Cerebellar nuclear complex (tissue), 1 donor: ENCODE data around the gene NRXN2.
"Not testable (repeated sequence)": the region's sequence is repeated elsewhere in the genome, so short reads cannot be mapped to it uniquely, and the experiment has no call there.

Experiments
- DNase-seq, 2 experiments: peaks; one replicate each; lab custom pipeline; 2025; lab: John Stamatoyannopoulos, UW

Gene NRXN2

DNA sequence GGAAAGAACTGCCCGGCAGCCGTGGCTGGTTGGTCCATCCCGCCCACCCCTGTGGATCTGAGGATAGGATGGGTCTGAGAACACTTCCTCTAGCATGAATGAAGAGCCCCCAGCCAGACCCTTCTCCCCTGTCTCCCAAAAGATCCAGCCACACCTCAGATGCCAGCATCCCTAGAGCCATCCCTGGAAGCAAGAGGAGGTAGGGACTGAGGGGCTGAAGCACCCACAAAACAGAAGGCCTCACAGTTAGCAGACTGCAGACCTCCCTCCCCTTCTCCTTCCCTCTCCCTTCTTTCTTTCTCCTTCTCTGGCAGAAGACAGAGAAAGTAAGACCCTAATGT lies 1.7 kb downstream of the NRXN2 start:
- DNase-seq, result no peak

DNA sequence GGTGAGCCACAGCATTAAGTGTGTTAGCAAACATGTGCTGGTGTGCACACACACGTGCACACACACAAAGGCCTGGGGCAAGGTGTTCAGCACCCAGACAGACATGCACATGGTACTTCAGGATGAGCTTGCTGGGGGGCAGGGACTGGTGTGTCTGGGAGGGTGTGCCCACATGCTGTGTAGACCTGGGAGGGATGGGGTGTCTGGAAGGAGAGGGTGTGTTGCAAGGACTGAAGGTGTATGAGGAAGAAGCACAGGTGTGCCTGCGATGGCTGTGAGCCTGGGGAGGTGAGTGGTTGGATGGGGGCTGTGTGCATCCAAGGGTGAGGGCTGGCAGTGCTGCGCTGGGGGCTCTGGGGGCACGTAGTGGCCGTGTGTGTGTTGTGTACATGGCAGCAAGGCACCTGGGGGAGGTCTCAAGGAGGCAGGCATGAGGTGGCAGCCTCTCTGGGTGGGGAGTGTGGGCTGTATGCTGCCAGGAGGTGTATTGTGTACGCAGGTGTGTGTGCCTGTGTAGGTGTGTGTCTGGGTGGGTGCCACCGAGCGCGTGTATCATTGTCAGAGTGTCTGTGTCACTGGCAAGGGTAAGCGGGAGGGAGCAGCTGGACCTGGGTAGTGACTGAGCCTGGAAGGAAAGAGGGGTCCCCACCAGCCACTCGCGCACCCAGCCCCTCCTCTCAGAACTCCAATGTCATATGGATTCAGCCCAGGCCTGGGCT lies 2.2 kb downstream of the NRXN2 start:
- DNase-seq, result no peak

DNA sequence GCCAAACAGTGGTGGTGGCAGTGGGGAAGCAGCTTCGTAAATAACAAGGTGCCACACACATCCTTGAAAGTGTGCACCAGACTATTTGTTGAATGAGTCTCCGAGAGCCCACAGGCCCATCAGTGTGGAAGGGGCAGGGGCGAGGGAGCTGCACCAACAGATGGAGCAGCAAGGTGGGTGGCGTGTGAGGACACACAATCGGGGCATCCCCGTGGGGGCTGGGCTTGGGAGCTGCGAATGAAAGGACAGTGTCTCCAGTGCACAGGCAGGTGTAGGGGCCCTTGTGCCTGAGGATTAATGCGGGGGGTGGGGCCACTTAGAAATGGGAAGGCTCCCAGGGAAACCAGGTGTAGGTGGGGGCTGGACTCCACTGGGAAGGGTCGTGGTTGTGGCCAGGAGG lies 2.8 kb downstream of the NRXN2 start:
- no peak for DNase-seq

DNA sequence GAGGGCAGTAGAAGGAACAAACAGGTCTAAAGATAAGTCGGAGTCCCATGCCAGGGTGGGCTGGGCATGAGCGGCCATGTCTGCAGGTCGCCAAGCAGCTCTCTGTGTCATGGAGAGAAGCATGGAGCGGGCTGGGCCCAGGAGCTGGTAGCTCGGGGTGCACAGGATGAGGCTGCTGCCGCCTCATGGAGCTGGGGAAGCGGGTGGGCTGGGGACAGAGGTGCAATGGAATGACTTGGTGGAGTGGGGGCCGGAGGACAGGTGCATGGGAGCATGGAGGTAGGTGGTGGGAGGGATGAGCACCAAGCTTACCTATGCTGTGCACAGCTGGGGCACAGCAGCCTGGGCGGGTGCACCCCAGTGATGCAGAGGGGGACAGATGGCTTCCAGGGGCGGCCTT lies 3.6 kb downstream of the NRXN2 start:
- no peak for DNase-seq

DNA sequence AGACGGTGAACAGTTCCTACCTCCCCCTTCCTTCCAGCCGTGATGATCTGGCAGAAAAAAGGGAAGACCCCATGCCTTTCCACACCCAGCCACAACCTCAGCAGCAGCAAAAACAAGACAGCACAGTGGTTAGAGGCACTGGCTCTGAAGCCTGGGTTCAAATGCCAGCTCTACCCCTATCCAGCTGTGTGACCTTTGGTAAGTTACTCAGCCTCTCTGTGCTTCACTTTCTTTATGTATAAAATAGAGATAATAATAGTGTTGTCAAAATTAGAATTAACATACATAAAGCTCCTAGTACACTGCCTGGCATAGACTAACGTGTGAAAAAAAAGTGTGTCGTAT lies 4.2 kb downstream of the NRXN2 start:
- DNase-seq, result no peak

DNA sequence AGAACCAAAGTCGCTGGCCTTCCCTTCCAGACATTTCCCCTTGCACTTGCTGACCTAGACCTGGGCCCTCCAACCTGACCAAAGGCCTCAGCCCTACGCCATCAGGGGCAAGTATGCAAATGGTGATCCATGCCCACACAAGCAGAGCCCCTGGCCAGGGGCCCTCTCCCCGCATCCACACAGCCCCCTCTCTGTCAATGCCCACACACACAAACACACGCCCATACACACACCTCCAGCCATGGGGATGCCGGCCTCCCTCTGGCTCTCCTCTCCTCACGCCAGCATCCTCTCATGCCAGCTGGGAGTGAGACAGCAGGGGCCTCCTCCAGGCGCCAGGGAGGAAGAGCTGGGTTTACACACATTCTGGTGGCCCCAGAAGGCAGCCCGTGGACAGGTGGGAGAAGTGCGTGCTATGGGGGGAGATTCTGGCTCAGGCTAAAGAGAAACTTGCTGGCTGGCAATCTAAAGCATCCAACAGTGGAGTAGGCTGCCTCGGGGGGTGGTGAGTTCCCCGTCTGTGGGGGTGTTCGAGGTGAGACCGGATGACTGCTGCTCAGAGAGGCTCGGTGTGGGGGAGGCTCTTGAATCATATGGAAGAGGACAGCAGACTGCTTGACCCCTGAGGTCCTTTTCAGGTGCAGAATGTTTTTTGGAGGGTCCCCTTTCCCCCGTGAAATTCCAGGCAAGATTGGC lies 4.8 kb downstream of the NRXN2 start:
- no peak for DNase-seq

DNA sequence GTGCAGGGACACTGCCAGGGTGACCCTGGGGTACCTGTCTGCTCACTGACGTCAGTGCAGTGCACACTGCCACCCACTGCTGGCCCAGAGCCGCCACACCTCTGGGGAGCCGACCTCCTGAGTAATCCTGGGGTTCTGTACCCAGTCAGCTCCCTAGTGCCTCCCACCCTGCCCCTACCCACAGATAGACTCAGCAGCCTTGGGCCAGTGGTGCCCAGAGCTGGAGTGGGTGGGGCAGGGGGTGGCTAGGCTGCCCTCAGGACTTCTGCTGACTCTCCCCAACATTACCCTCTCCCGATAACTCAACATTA lies 5.8 kb downstream of the NRXN2 start:
- no peak for DNase-seq

DNA sequence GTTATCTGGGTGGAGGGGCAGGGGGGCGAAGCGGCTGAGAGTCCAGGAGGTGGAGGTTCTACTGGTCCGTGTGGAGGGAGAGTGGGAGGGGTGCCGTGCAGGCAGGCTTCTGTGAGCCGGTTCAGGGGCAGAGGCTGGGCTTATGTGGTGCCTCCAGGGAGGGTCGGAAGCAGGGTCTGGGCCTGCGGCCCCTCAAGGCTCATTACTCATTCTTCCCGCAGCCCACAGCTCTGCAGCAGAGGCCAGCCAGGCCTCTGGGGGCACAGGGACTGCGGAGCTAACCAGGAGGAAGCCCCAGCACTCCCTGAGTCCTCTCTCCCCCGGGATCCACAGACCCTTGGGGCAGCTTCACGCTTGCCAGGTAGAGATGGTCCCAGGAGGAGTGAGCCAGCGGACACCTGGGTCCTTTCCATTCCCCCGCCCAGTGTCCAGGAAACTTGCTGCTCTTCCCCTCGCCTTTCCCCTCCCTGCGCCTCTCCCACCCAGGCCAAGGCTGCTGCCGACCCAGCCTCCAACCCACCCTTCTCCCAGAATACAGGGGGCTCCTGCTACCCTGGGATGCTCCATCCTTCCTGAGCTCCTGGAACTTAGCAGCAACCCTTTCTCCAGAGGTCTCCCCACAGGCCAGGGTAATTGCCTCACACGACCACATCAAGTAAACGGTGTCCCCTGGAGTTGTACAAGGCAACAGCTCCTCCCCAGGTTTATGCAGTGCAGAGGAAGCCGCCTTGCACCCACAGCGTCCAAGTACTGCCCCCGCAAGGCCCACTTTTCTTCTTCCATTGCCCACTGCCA lies 6.3 kb downstream of the NRXN2 start:
- no peak for DNase-seq

DNA sequence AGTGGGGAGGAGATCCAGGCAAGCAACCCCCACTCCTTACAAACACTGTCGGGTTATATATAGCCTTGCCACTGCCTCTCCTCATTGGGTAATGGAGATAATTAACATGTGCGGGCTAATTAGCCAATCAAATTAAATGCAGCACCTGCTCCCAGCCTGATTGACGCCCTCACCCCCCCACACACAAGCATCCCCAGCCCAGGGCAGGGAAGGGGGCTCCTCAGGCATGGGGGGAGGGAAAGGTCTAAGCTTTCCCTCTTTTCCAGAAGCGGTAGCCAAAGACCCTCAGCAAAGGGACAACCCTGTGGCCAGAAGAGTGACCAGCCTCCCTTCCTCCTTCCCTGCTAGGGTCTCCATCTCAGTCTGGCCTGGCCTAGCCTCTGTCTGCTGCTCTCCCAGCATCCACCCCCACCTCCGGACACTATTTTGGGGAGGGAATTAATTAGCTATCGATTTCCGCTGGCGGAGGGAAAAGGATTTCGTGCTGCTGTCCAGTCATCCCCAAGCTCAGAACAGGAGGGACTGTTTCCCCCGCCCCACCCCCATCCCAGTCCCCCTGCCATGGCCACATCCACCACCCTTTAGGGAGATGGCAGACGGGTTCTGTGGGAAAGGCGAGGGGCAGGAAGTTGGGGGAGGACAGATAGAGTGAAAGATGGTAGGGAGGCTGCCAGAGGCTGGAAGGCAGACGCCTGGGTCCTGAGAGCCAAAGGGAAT lies 7.1 kb downstream of the NRXN2 start:
- DNase-seq, result no peak

DNA sequence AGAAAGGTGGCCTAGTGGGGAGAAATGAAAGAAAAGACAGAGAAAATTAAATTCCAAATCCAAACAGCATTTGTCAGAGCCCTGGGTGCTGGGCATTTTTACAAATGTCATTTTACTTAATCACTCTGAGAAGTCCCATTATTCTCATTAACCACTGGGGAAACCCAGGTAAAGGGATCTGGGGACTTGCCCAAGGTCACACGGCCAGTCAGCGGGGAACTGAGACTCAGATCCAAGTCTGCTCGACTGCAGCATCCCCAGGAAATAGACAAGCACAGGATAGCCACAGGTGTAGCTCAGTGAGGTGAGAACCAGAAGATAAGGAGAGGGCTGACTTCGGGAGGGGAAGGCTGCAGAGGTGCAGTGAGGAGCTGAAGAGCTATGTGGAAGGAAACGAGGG lies 7.9 kb downstream of the NRXN2 start:
- no peak for DNase-seq

DNA sequence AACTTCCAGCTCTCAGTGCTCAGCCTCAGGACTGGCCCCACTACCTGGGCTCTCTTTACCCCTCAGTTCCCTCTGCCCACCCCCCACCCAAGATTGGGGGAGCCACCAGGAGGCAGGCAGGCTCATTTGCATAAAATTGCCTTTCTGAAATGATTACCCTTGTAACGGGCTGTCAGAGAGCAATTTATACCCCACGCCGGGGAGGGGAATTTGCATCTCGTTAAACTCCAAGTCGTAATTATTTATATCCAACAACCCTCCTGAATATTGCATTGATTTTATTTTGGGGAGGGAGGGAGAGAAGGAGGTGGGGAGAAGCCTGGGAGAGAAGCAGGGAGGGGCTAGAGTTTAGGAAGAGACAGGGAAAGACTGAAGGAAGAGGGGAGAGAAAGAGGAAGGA lies 8.3 kb downstream of the NRXN2 start:
- DNase-seq, result no peak

DNA sequence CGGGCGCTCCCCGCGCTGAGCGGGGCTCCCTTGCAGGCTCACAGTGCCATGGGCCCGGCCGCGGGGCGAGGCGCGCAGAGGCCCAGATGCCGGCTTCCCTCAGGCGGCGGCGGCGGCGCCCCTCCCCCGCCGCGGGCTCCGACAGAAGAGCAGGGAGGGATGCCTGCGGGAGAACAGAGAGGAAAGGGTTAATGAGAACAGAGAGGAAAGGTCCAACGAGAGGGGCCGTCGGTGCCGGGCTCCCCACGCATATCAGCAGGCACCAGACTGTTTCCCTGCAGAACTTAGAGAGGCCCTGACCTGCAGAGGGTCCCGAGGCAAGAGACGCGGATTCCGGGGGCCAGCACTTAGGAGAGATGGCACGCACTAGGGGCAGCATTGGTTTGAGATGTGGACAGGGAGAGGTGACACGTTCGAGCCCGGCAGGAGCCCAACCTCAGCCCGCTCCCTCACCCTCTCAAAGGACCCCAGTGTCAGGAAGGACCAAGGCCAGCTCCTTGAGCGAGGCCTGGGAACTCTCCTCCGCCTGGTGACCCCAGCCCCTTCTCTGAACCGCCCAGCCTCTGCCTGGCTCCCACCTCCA lies 9.1 kb downstream of the NRXN2 start:
- DNase-seq, result no peak

DNA sequence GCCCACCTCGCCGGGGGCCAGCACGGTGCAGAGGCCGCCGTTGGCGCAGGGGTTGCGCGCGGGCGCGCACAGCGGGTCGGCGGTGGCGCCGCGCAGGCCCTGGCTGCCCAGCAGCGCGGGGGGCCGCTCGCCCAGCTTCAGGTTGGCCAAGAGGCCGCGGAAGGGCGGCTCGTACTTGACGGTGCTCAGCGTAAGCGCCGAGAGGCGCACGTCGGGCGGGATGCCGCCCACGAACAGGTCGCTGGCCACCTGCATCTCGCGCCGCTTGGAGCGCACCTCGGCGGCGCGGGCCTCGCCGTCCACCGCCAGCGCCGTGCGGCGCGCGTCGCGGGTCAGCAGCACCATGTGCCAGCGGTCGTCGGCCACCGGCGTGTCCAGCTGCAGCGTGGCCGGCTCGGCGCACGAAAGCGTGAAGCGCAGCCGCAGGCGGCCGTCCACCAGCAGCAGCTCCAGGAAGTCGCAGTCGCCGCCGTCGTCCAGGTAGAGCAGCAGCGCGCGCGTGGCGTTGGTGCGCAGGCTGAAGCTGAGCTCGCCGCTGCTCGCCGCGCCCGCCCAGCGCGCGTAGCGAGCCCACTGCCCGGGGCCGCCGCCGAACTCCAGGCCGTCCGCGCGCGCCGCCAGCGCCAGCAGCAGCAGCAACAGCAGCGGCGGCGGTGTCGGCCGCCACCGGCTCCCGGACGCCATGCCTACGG lies 9.8 kb downstream of the NRXN2 start:
- DNase-seq, result no peak

DNA sequence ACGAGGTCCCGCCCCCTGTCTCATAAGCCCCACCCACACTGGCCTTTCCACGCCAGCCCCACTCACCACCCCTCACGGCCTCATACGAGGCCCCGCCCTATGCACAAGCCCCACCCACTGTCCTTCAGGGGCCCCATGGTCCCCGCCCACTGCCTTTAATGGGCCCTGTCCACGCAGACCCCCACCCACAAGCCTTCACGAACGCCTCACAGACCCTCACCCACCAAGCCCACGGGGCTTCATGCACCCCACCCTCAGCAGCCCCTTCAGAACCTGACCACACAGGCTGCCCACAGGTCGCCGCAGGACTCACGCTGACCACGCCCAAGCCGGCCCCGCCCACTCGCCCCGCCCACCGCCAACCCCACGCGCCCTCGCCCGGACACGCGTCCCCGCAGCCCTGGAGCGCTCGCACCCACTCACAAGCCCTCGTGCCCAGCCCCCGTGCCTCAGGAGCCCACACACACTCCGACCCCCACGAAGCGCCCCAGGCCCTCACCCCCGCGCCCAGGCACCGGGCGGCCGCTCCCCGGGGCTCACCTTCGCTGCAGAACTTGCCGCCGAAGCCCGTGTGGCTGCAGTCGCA lies 10.5 kb downstream of the NRXN2 start:
- no peak for DNase-seq

DNA sequence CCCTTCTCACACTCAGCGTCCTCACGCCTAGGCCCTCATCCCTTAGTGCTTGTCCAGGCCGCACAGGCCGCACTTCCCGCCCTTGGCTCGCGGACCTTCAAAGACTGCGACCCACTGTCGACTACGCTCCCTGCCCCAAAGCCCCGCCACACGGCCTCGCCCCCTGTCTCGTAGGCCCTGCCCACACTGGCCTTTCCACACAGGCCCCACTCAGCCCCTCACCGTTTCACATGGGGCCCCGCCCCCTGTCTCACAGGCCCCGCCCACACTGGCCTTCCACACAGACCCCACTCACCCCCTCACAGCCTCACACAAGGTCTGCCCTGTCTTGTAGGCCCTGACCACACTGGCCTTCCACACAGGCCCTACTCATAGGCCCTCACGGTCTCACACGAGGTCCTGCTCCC lies 11.0 kb downstream of the NRXN2 start:
- no peak for DNase-seq

DNA sequence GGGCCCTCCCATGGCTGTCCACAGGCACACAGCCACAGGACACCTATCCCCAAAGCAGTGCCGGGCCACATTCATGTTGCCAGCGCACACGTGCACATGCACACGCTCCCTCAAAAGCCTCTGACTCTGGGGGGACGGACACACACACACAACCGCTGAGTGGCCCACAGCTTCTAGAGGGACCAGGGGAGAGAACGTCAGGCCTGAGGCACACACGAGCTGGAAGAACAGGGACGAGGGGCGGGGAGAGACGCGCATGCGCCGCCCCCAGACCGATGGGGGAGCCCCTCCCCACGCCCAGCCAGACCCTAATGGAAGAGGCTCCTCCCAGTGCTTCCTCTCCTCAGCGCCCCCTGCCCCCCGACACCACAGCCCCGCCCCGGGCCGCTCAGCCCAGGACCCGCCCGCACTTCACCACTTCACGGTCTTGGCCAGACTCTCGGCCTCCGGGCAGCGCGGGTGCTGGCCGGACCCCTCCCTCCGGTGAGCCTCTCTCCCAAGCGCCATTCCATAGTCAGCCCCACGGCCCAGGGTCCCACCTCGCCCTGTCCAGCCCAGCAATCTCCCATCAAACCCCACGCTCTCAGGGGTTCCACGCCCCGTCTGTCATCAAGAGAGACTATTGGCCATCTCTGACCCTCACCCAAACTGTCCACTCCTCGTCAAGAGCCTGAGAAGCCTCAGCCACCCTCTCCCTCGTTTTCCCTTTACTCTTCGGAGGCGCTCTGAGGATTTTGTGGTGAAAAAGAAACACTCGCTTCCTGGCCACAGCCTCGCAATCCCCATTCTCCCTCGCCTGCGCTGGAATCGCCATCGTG lies 11.7 kb downstream of the NRXN2 start:
- DNase-seq, result no peak

DNA sequence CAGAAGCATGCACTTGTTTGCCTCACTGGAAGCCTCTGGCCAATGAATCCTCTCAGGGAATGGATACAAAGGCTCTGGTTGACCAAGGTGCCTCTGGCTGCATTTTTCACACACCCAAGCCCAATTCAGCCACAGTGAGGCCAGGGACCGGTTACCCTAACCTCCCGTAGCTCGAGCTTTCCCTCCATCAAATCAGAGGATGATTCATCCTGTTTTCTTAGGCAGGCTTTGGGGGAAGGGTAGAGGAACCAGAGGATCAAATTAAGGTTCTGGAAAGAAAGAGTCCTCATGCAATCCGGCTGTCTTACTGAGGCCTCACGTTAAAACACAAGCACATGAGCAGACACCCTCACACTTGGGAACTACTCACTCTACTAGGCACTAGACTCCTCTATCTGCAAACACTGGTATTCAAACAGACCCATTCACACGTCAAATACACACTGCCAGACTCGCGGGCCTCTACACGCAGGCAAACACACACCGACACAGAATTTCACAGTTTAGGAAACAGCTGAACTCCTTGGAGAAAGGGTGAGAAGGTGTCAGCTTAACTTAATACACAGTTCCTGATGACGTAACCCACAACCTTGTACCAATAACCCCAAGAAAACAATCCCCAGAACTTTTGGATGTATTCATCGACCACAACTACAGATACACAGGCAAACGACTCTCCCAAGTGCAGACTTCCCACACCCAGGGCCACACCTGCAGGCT lies 12.4 kb downstream of the NRXN2 start:
- no peak for DNase-seq

DNA sequence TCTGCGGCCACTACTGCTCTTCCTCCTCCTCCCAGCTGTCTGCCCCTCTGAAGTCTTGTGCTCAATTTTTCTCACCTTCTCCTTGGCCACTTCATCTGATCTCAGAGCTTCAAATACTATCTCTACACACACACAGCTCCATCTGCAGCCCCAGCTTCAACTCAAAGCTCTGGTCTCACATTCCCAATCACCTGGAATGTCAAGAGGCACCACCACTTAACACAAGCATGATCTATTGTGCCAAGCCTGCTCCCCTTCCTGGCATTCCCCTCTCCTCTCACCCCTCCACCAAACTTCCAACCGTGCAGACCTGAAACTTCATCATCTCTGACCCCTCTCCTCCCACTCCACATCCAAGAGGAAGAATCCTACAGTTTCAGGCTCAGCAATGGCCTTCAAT lies 17.5 kb downstream of the NRXN2 start:
- DNase-seq, result no peak

DNA sequence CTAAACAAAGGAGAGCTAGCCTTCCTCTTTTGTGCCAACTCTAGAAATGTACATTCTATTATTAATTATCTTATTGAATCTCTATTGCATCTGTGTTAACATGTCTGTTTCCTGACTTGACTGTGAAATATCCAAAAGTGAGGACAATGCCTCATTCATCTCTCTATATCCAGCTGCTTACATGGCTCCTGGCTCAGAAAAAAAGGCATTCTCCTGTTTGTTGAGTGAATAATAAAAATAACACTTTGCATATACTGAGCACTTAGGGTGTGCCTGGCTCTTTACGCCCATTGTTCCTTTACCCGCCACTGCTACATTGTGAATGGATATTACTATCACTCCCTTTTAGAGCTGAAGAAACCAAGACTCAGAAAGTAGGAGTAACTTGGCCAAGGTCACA lies 19.9 kb downstream of the NRXN2 start:
- DNase-seq, result no peak

DNA sequence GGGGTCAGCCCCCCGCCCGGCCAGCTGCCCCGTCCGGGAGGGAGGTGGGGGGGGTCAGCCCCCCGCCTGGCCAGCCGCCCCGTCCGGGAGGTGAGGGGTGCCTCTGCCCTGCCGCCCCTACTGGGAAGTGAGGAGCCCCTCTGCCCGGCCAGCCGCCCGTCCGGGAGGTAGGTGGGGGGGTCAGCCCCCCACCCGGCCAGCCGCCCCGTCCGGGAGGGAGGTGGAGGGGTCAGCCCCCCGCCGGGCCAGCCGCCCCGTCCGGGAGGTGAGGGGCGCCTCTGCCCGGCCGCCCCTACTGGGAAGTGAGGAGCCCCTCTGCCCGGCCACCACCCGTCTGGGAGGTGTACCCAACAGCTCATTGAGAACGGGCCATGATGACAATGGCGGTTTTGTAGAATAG lies 21.0 kb downstream of the NRXN2 start:
- DNase-seq, result not testable (repeated sequence)
